ENCODE results near the gene MRPL44. TPM values are rescaled to one million over a fixed set of nuclear protein-coding genes. Genes with fewer than 3 reads are reported as not detected.

The MRPL44 gene
- total RNA-seq, 1 donor from 2014 or later = 11.8 TPM

- Histone ChIP-seq H3K27me3 (no peaks in the 10 kb centered on the region), H3K27ac (no peak overlapping the region), H3K9me3 (no peaks in the 10 kb centered on the region), H3K4me1 (no peaks in the 10 kb centered on the region), H3K36me3 (peaks cover 0 to 7% of the 10 kb centered on the region in 2 donors), H3K4me3 (no peak overlapping the region)
- intact Hi-C loops (cut with DNase I) = no loop called here
- DNase-seq (ENCODE audit: extremely low spot score in 2 of 2) = no peak
- no peak for TF ChIP-seq POLR2A (IDR thresholded peaks at IDR 0.05)
- TF ChIP-seq CTCF (IDR thresholded peaks at IDR 0.05) = no peak
- TF ChIP-seq POLR2AphosphoS5 (IDR thresholded peaks at IDR 0.05; ENCODE audit: insufficient read depth in 1 of 2, low read depth in 1 of 2) = no peak
These were observed 37.4 kb downstream of the MRPL44 start for GRCh38 chr2:223994562-223995162.

- no peak overlapping the region for H3K27ac ChIP-seq
- no peak overlapping the region for H3K4me3 ChIP-seq
- intact Hi-C loops (cut with DNase I) = no loop called here
- H3K36me3 ChIP-seq = peaks cover 0 to 7% of the 10 kb centered on the region in 2 donors
- no peak for DNase-seq (ENCODE audit: extremely low spot score in 2 of 2)
- TF ChIP-seq POLR2A (IDR thresholded peaks at IDR 0.05) = no peak
- TF ChIP-seq CTCF (IDR thresholded peaks at IDR 0.05) = no peak
- no peak for TF ChIP-seq POLR2AphosphoS5 (IDR thresholded peaks at IDR 0.05; ENCODE audit: insufficient read depth in 1 of 2, low read depth in 1 of 2)
- H3K27me3 ChIP-seq = no peaks in the 10 kb centered on the region
- no peaks in the 10 kb centered on the region for H3K4me1 ChIP-seq
- H3K9me3 ChIP-seq = no peaks in the 10 kb centered on the region
These were observed 38.3 kb downstream of the MRPL44 start for GRCh38 chr2:223995569-223995968.

GRCh38 chr2:223996391-223996790 lies 39.1 kb downstream of the MRPL44 start:
- intact Hi-C loops (cut with DNase I) = no loop called here
- DNase-seq (ENCODE audit: extremely low spot score in 2 of 2) = no peak
- Histone ChIP-seq H3K27me3 (no peaks in the 10 kb centered on the region), H3K4me3 (no peak overlapping the region), H3K9me3 (no peaks in the 10 kb centered on the region), H3K4me1 (no peaks in the 10 kb centered on the region), H3K36me3 (peaks cover 0 to 10% of the 10 kb centered on the region in 2 donors), H3K27ac (no peak overlapping the region)
- no peak for TF ChIP-seq CTCF (IDR thresholded peaks at IDR 0.05)

DNA sequence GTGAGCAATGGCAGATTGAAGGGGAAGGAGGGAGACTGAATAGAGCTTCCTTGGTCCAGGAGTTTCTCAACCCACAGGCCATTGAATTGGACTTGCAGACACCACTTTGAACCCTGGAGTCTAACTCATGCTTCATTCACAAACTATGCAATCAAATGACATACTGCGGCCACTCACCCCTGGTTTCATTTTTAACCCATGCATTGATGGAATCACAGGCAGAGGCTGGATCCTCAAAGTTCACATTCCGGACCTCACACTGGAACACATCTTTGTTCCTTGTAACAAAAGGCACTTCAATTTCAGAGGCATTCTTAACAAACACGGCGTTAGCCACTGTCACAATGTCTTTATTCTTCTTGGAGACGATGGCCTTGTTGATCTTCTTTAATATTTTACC lies 40.7 kb downstream of the MRPL44 start:
- no peaks in the 10 kb centered on the region for H3K27me3 ChIP-seq
- H3K9me3 ChIP-seq = no peaks in the 10 kb centered on the region
- H3K27ac ChIP-seq = no peak overlapping the region
- TF ChIP-seq POLR2A (IDR thresholded peaks at IDR 0.05) (no peak), CTCF (IDR thresholded peaks at IDR 0.05) (no peak), POLR2AphosphoS5 (IDR thresholded peaks at IDR 0.05; ENCODE audit: insufficient read depth in 1 of 2, low read depth in 1 of 2) (no peak)
- peaks cover 0 to 12% of the 10 kb centered on the region in 2 donors for H3K36me3 ChIP-seq
- H3K4me1 ChIP-seq = no peaks in the 10 kb centered on the region
- intact Hi-C loops (cut with DNase I) = no loop called here
- no peak overlapping the region for H3K4me3 ChIP-seq
- no peak for DNase-seq (ENCODE audit: extremely low spot score in 2 of 2)

- Histone ChIP-seq H3K9me3 (no peaks in the 10 kb centered on the region), H3K36me3 (peaks cover 0 to 12% of the 10 kb centered on the region in 2 donors), H3K4me3 (no peak overlapping the region), H3K27me3 (no peaks in the 10 kb centered on the region), H3K27ac (no peak overlapping the region), H3K4me1 (no peaks in the 10 kb centered on the region)
- intact Hi-C loops (cut with DNase I) = no loop called here
- DNase-seq (ENCODE audit: extremely low spot score in 2 of 2) = no peak
- TF ChIP-seq CTCF (IDR thresholded peaks at IDR 0.05) (no peak), POLR2A (IDR thresholded peaks at IDR 0.05) (no peak), POLR2AphosphoS5 (IDR thresholded peaks at IDR 0.05; ENCODE audit: insufficient read depth in 1 of 2, low read depth in 1 of 2) (no peak)
These were observed 41.7 kb downstream of the MRPL44 start for GRCh38 chr2:223998948-223999347.

Data from vagina (tissue), 2 donors.